ENCODE measurements around the gene ENPP3.

The ENPP3 gene

GRCh38 chr6:131776985-131777384, 139.9 kb downstream of the ENPP3 start:
- no peak overlapping the region for H3K4me2 ChIP-seq (ENCODE audit: low read length)
- no peaks in the 10 kb centered on the region for H3K27me3 ChIP-seq (ENCODE audit: control insufficient read depth, insufficient read depth, low read length)
- no peak overlapping the region for H3K27ac ChIP-seq

GRCh38 chr6:131778169-131778568, 141.1 kb downstream of the ENPP3 start:
- Histone ChIP-seq H3K9ac (no peak overlapping the region), H3K27me3 (ENCODE audit: control insufficient read depth, insufficient read depth, low read length) (no peaks in the 10 kb centered on the region), H3K4me2 (ENCODE audit: low read length) (no peak overlapping the region), H3K4me3 (ENCODE audit: low read depth, low read length) (no peak overlapping the region), H3K27ac (no peak overlapping the region), H3K9me3 (ENCODE audit: control insufficient read depth, low read length) (no peaks in the 10 kb centered on the region), H3K79me2 (no peaks in the 10 kb centered on the region), H2AFZ (no peak overlapping the region), H3K36me3 (ENCODE audit: control insufficient read depth, insufficient read depth, low read length) (no peaks in the 10 kb centered on the region), H3K4me1 (no peaks in the 10 kb centered on the region)
- no peak for TF ChIP-seq CTCF (IDR thresholded peaks at IDR 0.05)

More at GRCh38 chr6:131776985-131777384, 139.9 kb downstream of the ENPP3 start:
- Histone ChIP-seq H3K79me2 (no peaks in the 10 kb centered on the region), H3K4me3 (ENCODE audit: low read depth, low read length) (no peak overlapping the region), H3K36me3 (ENCODE audit: control insufficient read depth, insufficient read depth, low read length) (no peaks in the 10 kb centered on the region), H3K9me3 (ENCODE audit: control insufficient read depth, low read length) (no peaks in the 10 kb centered on the region), H3K4me1 (no peaks in the 10 kb centered on the region), H3K9ac (no peak overlapping the region), H2AFZ (no peak overlapping the region)
- no peak for TF ChIP-seq CTCF (IDR thresholded peaks at IDR 0.05)

DNA sequence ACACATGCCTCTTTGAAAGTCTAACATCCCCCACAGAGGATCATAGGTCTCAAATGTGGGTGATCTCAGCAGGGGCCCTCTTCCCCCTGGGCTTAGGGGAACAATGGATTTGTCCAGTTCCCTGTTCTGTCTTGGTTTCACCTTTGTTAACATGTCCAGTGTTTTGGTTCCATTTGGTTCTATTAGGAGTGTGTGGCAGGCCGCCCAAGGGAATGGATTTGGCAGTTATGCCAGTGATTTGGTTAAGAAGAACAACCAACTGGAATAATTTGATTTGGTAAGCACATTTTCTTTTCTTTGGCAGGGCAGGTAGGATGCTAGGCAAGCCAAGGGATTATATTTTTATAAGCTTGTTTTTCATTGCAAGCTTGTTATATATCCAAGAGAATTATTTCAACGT, 142.2 kb downstream of the ENPP3 start:
- Histone ChIP-seq H3K27me3 (ENCODE audit: control insufficient read depth, insufficient read depth, low read length) (no peaks in the 10 kb centered on the region), H3K4me2 (ENCODE audit: low read length) (no peak overlapping the region), H3K36me3 (ENCODE audit: control insufficient read depth, insufficient read depth, low read length) (no peaks in the 10 kb centered on the region), H3K79me2 (no peaks in the 10 kb centered on the region), H3K4me1 (no peaks in the 10 kb centered on the region), H3K9me3 (ENCODE audit: control insufficient read depth, low read length) (no peaks in the 10 kb centered on the region), H2AFZ (no peak overlapping the region), H3K4me3 (ENCODE audit: low read depth, low read length) (no peak overlapping the region), H3K9ac (no peak overlapping the region), H3K27ac (no peak overlapping the region)
- TF ChIP-seq CTCF (IDR thresholded peaks at IDR 0.05): no peak

DNA sequence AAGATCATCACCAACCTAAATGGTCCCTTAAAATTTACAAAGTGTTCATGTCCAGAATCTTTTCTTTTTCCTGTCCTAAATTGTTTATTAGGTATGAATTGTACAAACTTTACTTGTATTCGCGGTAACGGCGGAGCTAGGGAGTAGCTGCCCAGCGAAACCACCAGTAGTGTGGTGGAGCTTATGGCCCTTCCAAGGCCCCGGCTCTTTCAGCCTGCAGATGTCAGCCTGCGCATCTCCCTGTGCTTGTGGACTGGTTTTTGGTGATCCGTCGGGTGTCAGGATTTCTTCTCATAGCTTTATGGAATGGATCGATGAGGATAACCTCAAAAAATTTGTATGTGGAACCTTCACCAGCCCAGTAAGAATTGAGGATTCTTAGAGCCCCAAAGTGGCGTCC, 143.5 kb downstream of the ENPP3 start:
- Histone ChIP-seq H3K9me3 (ENCODE audit: control insufficient read depth, low read length) (no peaks in the 10 kb centered on the region), H3K4me3 (ENCODE audit: low read depth, low read length) (no peak overlapping the region), H3K4me2 (ENCODE audit: low read length) (no peak overlapping the region), H3K36me3 (ENCODE audit: control insufficient read depth, insufficient read depth, low read length) (no peaks in the 10 kb centered on the region), H3K79me2 (no peaks in the 10 kb centered on the region), H3K9ac (no peak overlapping the region), H2AFZ (no peak overlapping the region), H3K4me1 (no peaks in the 10 kb centered on the region), H3K27me3 (ENCODE audit: control insufficient read depth, insufficient read depth, low read length) (no peaks in the 10 kb centered on the region), H3K27ac (no peak overlapping the region)
- no peak for TF ChIP-seq CTCF (IDR thresholded peaks at IDR 0.05)

DNA sequence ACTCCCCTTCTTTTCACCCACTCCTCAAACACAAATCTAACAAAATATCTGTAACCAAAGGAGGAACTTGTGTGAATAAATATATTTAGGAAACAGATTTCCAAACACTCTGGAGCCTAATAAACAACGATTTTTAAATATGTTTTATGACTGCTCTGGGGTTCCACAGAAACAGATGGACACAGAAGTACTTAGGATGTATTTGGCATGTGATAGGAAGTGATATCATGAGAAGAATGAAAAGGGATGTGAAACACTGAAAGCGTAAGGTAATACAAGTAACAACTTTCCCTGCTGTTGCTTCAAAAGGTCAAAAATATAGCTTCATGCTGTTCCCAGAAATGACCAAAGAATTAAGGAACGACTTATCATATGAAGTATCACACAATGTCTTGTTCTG, 144.6 kb downstream of the ENPP3 start:
- no peaks in the 10 kb centered on the region for H3K27me3 ChIP-seq (ENCODE audit: control insufficient read depth, insufficient read depth, low read length)
- TF ChIP-seq CTCF (IDR thresholded peaks at IDR 0.05): no peak
- H3K4me3 ChIP-seq (ENCODE audit: low read depth, low read length): no peak overlapping the region
- H3K4me2 ChIP-seq (ENCODE audit: low read length): no peak overlapping the region
- no peaks in the 10 kb centered on the region for H3K9me3 ChIP-seq (ENCODE audit: control insufficient read depth, low read length)
- H3K27ac ChIP-seq: no peak overlapping the region
- H3K4me1 ChIP-seq: no peaks in the 10 kb centered on the region
- no peaks in the 10 kb centered on the region for H3K79me2 ChIP-seq
- no peak overlapping the region for H2AFZ ChIP-seq
- no peak overlapping the region for H3K9ac ChIP-seq
- H3K36me3 ChIP-seq (ENCODE audit: control insufficient read depth, insufficient read depth, low read length): no peaks in the 10 kb centered on the region

Data from parathyroid adenoma (tissue), 2 donors.